ENCODE results near the gene GPR107.

- TF ChIP-seq CTCF (IDR thresholded peaks at IDR 0.05; ENCODE audit: insufficient read depth, low read depth, low read length), result no peak
- TF ChIP-seq EZH2 (IDR thresholded peaks at IDR 0.05; ENCODE audit: insufficient read depth, low read length), result no peak
Observed at GRCh38 chr9:130054325-130054786, 650 bp downstream of the GPR107 start.

All from astrocyte (in vitro differentiated cells and primary cell).